Body of pancreas (tissue), 4 donors: ENCODE measurements around the gene OXLD1.

Source experiments
- POLR2A ChIP-seq, 3 donors: fragments of 450-650 bp; IDR thresholded peaks; one replicate each; pipeline ENCODE4 v1.6.1; 2016; ENCODE audit warnings: antibody characterized with exemption in 3 of 3, mild to moderate bottlenecking in 2 of 3
- TF ChIP-seq, protein P1 (sequence below), 7 experiments: fragments of 450-650 bp in 4 of 7; fragments of 200-600 bp in 3 of 7; sonication (generic) in 3 of 7; IDR thresholded peaks; one replicate each; pipeline ENCODE4 v1.5.1; 2016 to 2019; ENCODE audit warnings: antibody characterized with exemption in 7 of 7

DNA sequence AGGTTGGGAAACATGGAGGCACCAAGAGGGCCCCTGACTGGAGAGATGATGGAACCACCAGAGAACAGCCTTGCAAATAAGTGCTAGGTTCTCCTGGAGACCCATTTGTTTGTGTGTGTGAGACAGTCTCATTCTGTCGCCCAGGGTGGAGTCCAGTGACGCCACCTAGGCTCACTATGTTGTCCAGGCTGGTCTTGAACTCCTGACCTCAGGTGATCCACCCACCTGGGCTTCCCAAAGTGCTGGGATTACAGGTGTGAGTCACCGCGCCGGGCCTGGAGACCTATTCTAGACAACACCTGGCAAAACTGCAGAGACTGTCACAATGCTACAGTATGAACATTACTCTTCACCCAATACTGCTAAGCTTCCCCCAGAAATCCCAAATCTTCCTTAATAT lies 31.0 kb downstream of the OXLD1 start:
- TF ChIP-seq, protein P1, sequence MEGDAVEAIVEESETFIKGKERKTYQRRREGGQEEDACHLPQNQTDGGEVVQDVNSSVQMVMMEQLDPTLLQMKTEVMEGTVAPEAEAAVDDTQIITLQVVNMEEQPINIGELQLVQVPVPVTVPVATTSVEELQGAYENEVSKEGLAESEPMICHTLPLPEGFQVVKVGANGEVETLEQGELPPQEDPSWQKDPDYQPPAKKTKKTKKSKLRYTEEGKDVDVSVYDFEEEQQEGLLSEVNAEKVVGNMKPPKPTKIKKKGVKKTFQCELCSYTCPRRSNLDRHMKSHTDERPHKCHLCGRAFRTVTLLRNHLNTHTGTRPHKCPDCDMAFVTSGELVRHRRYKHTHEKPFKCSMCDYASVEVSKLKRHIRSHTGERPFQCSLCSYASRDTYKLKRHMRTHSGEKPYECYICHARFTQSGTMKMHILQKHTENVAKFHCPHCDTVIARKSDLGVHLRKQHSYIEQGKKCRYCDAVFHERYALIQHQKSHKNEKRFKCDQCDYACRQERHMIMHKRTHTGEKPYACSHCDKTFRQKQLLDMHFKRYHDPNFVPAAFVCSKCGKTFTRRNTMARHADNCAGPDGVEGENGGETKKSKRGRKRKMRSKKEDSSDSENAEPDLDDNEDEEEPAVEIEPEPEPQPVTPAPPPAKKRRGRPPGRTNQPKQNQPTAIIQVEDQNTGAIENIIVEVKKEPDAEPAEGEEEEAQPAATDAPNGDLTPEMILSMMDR (IDR thresholded peaks at IDR 0.05): no peak
- TF ChIP-seq POLR2A (IDR thresholded peaks at IDR 0.05): no peak
